ENCODE data around the gene COL6A5. TPM values are rescaled to one million over a fixed set of nuclear protein-coding genes. Genes with fewer than 3 reads are reported as not detected.

The COL6A5 gene
- polyA plus RNA-seq, 2 of the 4 experiments (the other 2 are of a cell fraction), result not detected

DNA sequence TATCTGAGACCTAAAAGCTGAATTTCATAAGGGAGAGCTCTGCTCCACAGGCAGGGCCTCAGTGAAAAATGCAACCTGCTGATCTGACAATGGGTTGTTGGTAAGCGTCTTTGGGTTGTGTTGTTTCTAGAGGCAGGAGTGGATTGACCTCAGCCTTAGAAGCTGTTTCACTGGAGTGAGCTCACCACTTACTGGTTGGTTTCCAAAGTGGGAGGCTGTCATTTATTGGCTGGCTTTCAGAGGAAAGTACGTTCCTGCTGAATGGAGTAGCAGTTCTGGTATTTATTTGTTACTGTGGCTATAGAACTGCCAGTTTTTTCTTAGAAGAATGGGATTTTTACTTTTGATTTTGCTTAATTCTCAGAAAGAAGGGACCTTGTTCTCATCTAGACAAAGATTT is 29.3 kb upstream of the COL6A5 start (continued):
- TF ChIP-seq PHF8 (IDR thresholded peaks at IDR 0.05; ENCODE audit: borderline replicate concordance, low read depth), result no peak
- TF ChIP-seq HOXB13 (CRISPR knock-in tag; IDR thresholded peaks at IDR 0.05; ENCODE audit: low read depth), result no peak

- TF ChIP-seq TFCP2L1 (CRISPR knock-in tag; IDR thresholded peaks at IDR 0.05) (no peak), SMC3 (IDR thresholded peaks at IDR 0.05) (no peak), NPAS2 (CRISPR knock-in tag; IDR thresholded peaks at IDR 0.05; ENCODE audit: borderline replicate concordance) (no peak), HMGXB4 (CRISPR knock-in tag; IDR thresholded peaks at IDR 0.05; ENCODE audit: borderline replicate concordance) (no peak), MAZ (IDR thresholded peaks at IDR 0.05; ENCODE audit: borderline replicate concordance, low read depth, low read length) (no peak), EP300 (IDR thresholded peaks at IDR 0.05) (no peak), HOXA7 (CRISPR knock-in tag; IDR thresholded peaks at IDR 0.05) (no peak), ZC3H11A (IDR thresholded peaks at IDR 0.05) (no peak)
- no peak for FAIRE-seq
- WGBS (ENCODE audit: missing lambda C conversion rate), result 0% methylated on average over 1 of the region's 1 CpG
- H3K4me3 ChIP-seq, result no peak overlapping the region
- ChIA-PET POLR2A (no interaction called here), CTCF (interaction anchor here (1.3 kb wide), 1 partner anchor 48 kb away, joined by 5 read pairs; no protein-coding TSS in a partner anchor)
- no peak for DNase-seq (ENCODE audit: low read depth in 1 of 2, low spot score in 1 of 2)
- H3K4me1 ChIP-seq, result no peaks in the 10 kb centered on the region
- no peak overlapping the region for H3K27ac ChIP-seq
- no peak for ATAC-seq
- no peak overlapping the region for H3K4me2 ChIP-seq
- H3K9me3 ChIP-seq, result no peaks in the 10 kb centered on the region
Observed at GRCh38 chr3:130323503-130323902, 22.0 kb upstream of the COL6A5 start.

DNA sequence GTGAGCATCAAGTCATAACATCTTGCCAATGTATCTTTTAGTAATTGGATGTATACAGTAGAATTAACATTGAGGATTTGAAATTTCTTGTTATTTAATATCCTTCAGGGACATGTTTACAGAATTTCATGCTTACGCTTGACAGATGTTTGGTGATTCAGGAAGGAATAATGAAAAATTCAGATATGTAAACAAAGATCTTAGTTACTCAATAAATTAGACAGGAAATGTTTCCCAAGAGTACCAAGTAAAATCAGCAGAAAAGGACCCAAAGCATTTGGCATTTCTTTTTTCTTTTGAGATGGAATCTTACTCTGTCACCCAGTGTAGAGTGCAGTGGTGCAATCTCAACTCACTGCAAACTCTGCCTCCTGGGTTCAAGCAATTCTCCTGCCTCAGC is 4.7 kb upstream of the COL6A5 start:
- DNase-seq (ENCODE audit: low read depth in 1 of 2, low spot score in 1 of 2) (no peak), FAIRE-seq (no peak), ATAC-seq (no peak)
- ChIA-PET CTCF (no interaction called here), POLR2A (no interaction called here)
- 14% methylated on average over 1 of the region's 1 CpG for WGBS (ENCODE audit: missing lambda C conversion rate)
- H3K4me2 ChIP-seq, result no peak overlapping the region
- no peak overlapping the region for H3K4me3 ChIP-seq
- H3K9me3 ChIP-seq, result no peaks in the 10 kb centered on the region
- H3K4me1 ChIP-seq, result no peaks in the 10 kb centered on the region
- TF ChIP-seq GATA3 (IDR thresholded peaks at IDR 0.05; ENCODE audit: borderline replicate concordance), result no peak
- no peak for TF ChIP-seq E2F6 (IDR thresholded peaks at IDR 0.05; ENCODE audit: borderline replicate concordance, low read depth)
- TF ChIP-seq CBX8 (IDR thresholded peaks at IDR 0.05), result no peak
- no peak for TF ChIP-seq ELK1 (IDR thresholded peaks at IDR 0.05; ENCODE audit: low read depth, low read length)
- no peak for TF ChIP-seq HEYL (CRISPR knock-in tag; IDR thresholded peaks at IDR 0.05)
- TF ChIP-seq RARB (CRISPR knock-in tag; IDR thresholded peaks at IDR 0.05), result no peak
- no peak for TF ChIP-seq MAFK (IDR thresholded peaks at IDR 0.05; ENCODE audit: partially characterized antibody)
- TF ChIP-seq MAZ (IDR thresholded peaks at IDR 0.05; ENCODE audit: borderline replicate concordance, low read depth, low read length), result no peak
- TF ChIP-seq, protein P1, sequence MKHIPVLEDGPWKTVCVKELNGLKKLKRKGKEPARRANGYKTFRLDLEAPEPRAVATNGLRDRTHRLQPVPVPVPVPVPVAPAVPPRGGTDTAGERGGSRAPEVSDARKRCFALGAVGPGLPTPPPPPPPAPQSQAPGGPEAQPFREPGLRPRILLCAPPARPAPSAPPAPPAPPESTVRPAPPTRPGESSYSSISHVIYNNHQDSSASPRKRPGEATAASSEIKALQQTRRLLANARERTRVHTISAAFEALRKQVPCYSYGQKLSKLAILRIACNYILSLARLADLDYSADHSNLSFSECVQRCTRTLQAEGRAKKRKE (CRISPR knock-in tag; IDR thresholded peaks at IDR 0.05; ENCODE audit: low read depth), result no peak
- no peak for TF ChIP-seq HOXB13 (CRISPR knock-in tag; IDR thresholded peaks at IDR 0.05; ENCODE audit: low read depth)
- no peak overlapping the region for H3K27ac ChIP-seq

DNA sequence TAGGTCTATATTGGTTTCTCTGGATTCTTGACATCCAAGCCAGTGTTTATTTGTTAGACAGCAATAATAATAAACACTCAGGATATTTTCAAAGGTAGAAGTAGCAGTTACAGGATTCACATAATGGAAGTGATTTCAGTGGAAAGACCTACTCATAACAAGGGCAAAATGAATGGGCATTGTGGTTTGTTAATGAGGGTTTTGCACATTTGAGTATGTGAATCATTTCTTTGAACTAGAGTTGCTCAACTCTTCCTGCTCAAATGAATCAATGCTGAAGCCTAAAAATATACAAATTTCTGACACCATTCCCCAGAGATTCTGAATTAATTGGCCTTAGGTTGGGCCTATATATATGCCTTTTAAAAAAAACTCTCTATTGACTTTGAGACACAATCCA is 4.1 kb upstream of the COL6A5 start:
- Histone ChIP-seq H3K9me3 (no peaks in the 10 kb centered on the region), H3K27ac (no peak overlapping the region), H3K4me2 (no peak overlapping the region), H3K4me3 (no peak overlapping the region), H3K4me1 (no peaks in the 10 kb centered on the region)
- FAIRE-seq (no peak), ATAC-seq (no peak), DNase-seq (ENCODE audit: low read depth in 1 of 2, low spot score in 1 of 2) (no peak)
- POLR2A ChIA-PET, result no interaction called here
- TF ChIP-seq, protein P2, sequence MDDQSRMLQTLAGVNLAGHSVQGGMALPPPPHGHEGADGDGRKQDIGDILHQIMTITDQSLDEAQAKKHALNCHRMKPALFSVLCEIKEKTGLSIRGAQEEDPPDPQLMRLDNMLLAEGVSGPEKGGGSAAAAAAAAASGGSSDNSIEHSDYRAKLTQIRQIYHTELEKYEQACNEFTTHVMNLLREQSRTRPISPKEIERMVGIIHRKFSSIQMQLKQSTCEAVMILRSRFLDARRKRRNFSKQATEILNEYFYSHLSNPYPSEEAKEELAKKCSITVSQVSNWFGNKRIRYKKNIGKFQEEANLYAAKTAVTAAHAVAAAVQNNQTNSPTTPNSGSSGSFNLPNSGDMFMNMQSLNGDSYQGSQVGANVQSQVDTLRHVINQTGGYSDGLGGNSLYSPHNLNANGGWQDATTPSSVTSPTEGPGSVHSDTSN (IDR thresholded peaks at IDR 0.05), result no peak
- TF ChIP-seq, protein P3, sequence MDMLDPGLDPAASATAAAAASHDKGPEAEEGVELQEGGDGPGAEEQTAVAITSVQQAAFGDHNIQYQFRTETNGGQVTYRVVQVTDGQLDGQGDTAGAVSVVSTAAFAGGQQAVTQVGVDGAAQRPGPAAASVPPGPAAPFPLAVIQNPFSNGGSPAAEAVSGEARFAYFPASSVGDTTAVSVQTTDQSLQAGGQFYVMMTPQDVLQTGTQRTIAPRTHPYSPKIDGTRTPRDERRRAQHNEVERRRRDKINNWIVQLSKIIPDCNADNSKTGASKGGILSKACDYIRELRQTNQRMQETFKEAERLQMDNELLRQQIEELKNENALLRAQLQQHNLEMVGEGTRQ (IDR thresholded peaks at IDR 0.05), result no peak
- no peak for TF ChIP-seq MAFK (IDR thresholded peaks at IDR 0.05; ENCODE audit: partially characterized antibody)
- TF ChIP-seq RCOR1 (IDR thresholded peaks at IDR 0.05; ENCODE audit: low read depth, low read length), result no peak
- TF ChIP-seq RAD21 (conservative IDR thresholded peaks at IDR 0.05 in 1 of 2, IDR thresholded peaks at IDR 0.05 in 1 of 2), result no peak
- no peak for TF ChIP-seq CEBPB (IDR thresholded peaks at IDR 0.05)
- TF ChIP-seq SMC3 (IDR thresholded peaks at IDR 0.05), result no peak
- CTCF ChIA-PET, result no interaction called here

All from A549 (cell line).